CD4-positive, alpha-beta T cell (primary cell): ENCODE results near the gene CD40LG. TPM values are rescaled to one million over a fixed set of nuclear protein-coding genes. Genes with fewer than 3 reads are reported as not detected.

ENCODE experiments used
- ATAC-seq: fragments of 200-7000 bp; cut with Tn5 transposase; one replicate; pipeline ENCODE4 v1.10.0; 2022; ENCODE audit warnings: mild to moderate bottlenecking; ENCODE audit not compliant: poor library complexity
- CTCF ChIA-PET: fragments of 350-600 bp; sonication (Branson Sonifier 250); formaldehyde crosslinking; loops from one replicate; lab custom pipeline; 2021; ENCODE audit warnings: antibody characterized with exemption, inconsistent platforms; lab: Charles Lee
- POLR2A ChIA-PET: fragments of 350-600 bp; sonication (Branson Sonifier 250); formaldehyde crosslinking; loops from one replicate; lab custom pipeline; 2021; ENCODE audit warnings: antibody characterized with exemption, inconsistent platforms; lab: Charles Lee
- DNase-seq, 14 experiments: peaks; one replicate each; pipeline ENCODE4 v3.0.0-alpha.2; 2013 to 2020; ENCODE audit warnings: mixed read lengths in 2 of 14
- H3K27ac ChIP-seq, 2 donors: one replicate each; pipeline versions ENCODE4 v1.5.1 to v1.7.0; 2013; ENCODE audit warnings: low read length in 2 of 2, low read depth in 1 of 2, mild to moderate bottlenecking in 1 of 2
- H3K27me3 ChIP-seq, 2 experiments: 1 replicate in 1 of 2; 2 replicates in 1 of 2; pipeline versions ENCODE4 v1.6.1 to v1.7.0; 2013; ENCODE audit warnings: low read length in 2 of 2, control low read depth in 1 of 2, mild to moderate bottlenecking in 1 of 2, moderate library complexity in 1 of 2; ENCODE audit not compliant: insufficient read depth in 2 of 2, control insufficient read depth in 1 of 2
- H3K36me3 ChIP-seq: one replicate; pipeline ENCODE4 v1.6.1; 2013; ENCODE audit warnings: low read length, control low read depth; ENCODE audit not compliant: insufficient read depth
- H3K4me1 ChIP-seq: one replicate; pipeline ENCODE4 v1.6.1; 2013; ENCODE audit warnings: low read length, control low read depth; ENCODE audit not compliant: insufficient read depth
- H3K4me3 ChIP-seq: one replicate; pipeline ENCODE4 v1.5.1; 2013; ENCODE audit warnings: mild to moderate bottlenecking, low read length, moderate library complexity
- H3K9me3 ChIP-seq, 2 experiments: 1 replicate in 1 of 2; 2 replicates in 1 of 2; pipeline versions ENCODE4 v1.6.1 to v1.7.0; 2013; ENCODE audit warnings: low read length in 2 of 2, mild to moderate bottlenecking in 2 of 2, control low read depth in 1 of 2, moderate library complexity in 1 of 2; ENCODE audit not compliant: control insufficient read depth in 1 of 2, insufficient read depth in 1 of 2
- H3K27ac Mint-ChIP-seq: one replicate; pipeline ENCODE4 v1.8.0; 2020; ENCODE audit warnings: mixed read lengths
- H3K27me3 Mint-ChIP-seq: one replicate; pipeline ENCODE4 v1.8.0; 2021; ENCODE audit warnings: mixed read lengths
- H3K36me3 Mint-ChIP-seq: one replicate; pipeline ENCODE4 v1.8.0; 2021; ENCODE audit warnings: low read depth, mixed read lengths
- H3K4me1 Mint-ChIP-seq: one replicate; pipeline ENCODE4 v1.8.0; 2021; ENCODE audit warnings: low read depth, mixed read lengths
- H3K4me3 Mint-ChIP-seq: one replicate; pipeline ENCODE4 v1.8.0; 2020; ENCODE audit warnings: mild to moderate bottlenecking, mixed read lengths
- H3K9me3 Mint-ChIP-seq: one replicate; pipeline ENCODE4 v1.8.0; 2020; ENCODE audit warnings: mixed read lengths
- intact Hi-C, 2 experiments: fragments of 100-400 bp; cut with DNase I in 1 of 2; cut with micrococcal nuclease in 1 of 2; formaldehyde crosslinking; loops; one replicate each; pipeline versions ENCODE4 v1.15.1 to v1.9.0; 2023 to 2025; cut with DNase I, micrococcal nuclease
- total RNA-seq, 174 experiments: library from RNA in 2 of 174; stranded (reverse) in 2 of 174; gene quantifications; one replicate each; pipeline ENCODE4 v1.2.3 and lab custom pipeline; 2021 to 2026
- TF ChIP-seq, protein P1 (sequence below): fragments of 200-600 bp; IDR thresholded peaks from one replicate; pipeline ENCODE4 v1.8.0; 2022; ENCODE audit warnings: antibody characterized with exemption, mild to moderate bottlenecking

CD40LG gene
- total RNA-seq, 2 experiments from 2014 or later = 44.7 to 47.6 TPM

GRCh38 chrX:136623396-136623795, 24.6 kb upstream of the CD40LG start:
- no peak for ATAC-seq
- TF ChIP-seq, protein P1, sequence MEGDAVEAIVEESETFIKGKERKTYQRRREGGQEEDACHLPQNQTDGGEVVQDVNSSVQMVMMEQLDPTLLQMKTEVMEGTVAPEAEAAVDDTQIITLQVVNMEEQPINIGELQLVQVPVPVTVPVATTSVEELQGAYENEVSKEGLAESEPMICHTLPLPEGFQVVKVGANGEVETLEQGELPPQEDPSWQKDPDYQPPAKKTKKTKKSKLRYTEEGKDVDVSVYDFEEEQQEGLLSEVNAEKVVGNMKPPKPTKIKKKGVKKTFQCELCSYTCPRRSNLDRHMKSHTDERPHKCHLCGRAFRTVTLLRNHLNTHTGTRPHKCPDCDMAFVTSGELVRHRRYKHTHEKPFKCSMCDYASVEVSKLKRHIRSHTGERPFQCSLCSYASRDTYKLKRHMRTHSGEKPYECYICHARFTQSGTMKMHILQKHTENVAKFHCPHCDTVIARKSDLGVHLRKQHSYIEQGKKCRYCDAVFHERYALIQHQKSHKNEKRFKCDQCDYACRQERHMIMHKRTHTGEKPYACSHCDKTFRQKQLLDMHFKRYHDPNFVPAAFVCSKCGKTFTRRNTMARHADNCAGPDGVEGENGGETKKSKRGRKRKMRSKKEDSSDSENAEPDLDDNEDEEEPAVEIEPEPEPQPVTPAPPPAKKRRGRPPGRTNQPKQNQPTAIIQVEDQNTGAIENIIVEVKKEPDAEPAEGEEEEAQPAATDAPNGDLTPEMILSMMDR = no peak
- Histone ChIP-seq H3K27me3 (no peaks in the 10 kb centered on the region), H3K4me3 (no peak overlapping the region), H3K9me3 (no peaks in the 10 kb centered on the region), H3K4me1 (peaks cover 59% of the 10 kb centered on the region), H3K36me3 (no peaks in the 10 kb centered on the region), H3K27ac (no peak overlapping the region)
- Mint-ChIP-seq H3K4me3 (no peak overlapping the region), H3K9me3 (peaks cover 3% of the 10 kb centered on the region), H3K36me3 (no peaks in the 10 kb centered on the region), H3K27me3 (no peaks in the 10 kb centered on the region), H3K4me1 (peaks cover 96% of the 10 kb centered on the region), H3K27ac (peak overlapping the region; percentile 31)
- ChIA-PET CTCF (no interaction called here), POLR2A (interaction anchor here (1.2 to 2.7 kb wide), 3 partner anchors 7 to 35 kb away, joined by 4 to 10 read pairs (median 7); no protein-coding TSS in a partner anchor)
- DNase-seq = no peak
- intact Hi-C loops = no loop called here

DNA sequence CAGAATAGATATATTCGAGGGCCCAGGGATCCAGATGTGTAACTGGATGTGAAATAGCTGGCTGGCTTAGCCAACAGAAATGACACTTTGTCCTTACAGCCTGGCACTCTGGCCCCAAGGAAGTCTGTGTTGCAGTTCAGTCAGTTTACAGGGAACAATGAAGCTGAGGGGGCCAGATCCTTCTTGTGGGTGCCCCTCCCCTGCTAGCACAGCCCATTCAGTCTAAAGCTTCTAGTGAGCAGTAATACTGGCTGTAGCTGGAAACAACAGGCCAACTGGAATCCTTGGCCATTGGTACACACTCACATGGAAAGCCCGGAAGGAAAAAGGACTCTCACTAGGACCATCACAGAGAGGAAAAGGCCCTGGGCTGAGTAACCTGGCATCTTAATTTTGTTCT, 22.7 kb upstream of the CD40LG start:
- Mint-ChIP-seq H3K36me3 (no peaks in the 10 kb centered on the region), H3K9me3 (no peaks in the 10 kb centered on the region), H3K4me1 (peaks cover 96% of the 10 kb centered on the region), H3K27me3 (no peaks in the 10 kb centered on the region), H3K4me3 (no peak overlapping the region), H3K27ac (peak overlapping the region; percentile 69)
- intact Hi-C loops = no loop called here
- TF ChIP-seq, protein P1 = no peak
- H3K9me3 ChIP-seq = no peaks in the 10 kb centered on the region
- H3K36me3 ChIP-seq = no peaks in the 10 kb centered on the region
- CTCF ChIA-PET = interaction anchor here (0.9 kb wide), 1 partner anchor 17 kb away, joined by 6 read pairs; no protein-coding TSS in a partner anchor
- ATAC-seq (no peak), DNase-seq (no peak)
- no peaks in the 10 kb centered on the region for H3K27me3 ChIP-seq
- H3K4me1 ChIP-seq = peaks cover 59% of the 10 kb centered on the region
- POLR2A ChIA-PET = interaction anchor here (1.4 to 6.5 kb wide), 4 partner anchors 10 to 33 kb away, joined by 4 to 70 read pairs (median 26); no protein-coding TSS in a partner anchor
- no peak overlapping the region for H3K4me3 ChIP-seq
- H3K27ac ChIP-seq = peak overlapping the region in 1 of 2 donors; percentile 62

GRCh38 chrX:136626237-136626636, 21.7 kb upstream of the CD40LG start:
- no peak for ATAC-seq

More at GRCh38 chrX:136626237-136626636, 21.7 kb upstream of the CD40LG start:
- H3K36me3 Mint-ChIP-seq = no peaks in the 10 kb centered on the region
- H3K27ac Mint-ChIP-seq = peak overlapping the region; percentile 69
- H3K9me3 Mint-ChIP-seq = no peaks in the 10 kb centered on the region
- CTCF ChIA-PET = interaction anchor here (0.7 to 1.3 kb wide), 5 partner anchors 11 to 128 kb away, joined by 3 to 7 read pairs (median 6); no protein-coding TSS in a partner anchor
- POLR2A ChIA-PET = interaction anchor here (1.3 to 6.5 kb wide), 9 partner anchors 8 to 69 kb away, joined by 4 to 70 read pairs (median 9); no protein-coding TSS in a partner anchor
- no peaks in the 10 kb centered on the region for H3K27me3 ChIP-seq
- intact Hi-C loops = no loop called here
- H3K4me3 Mint-ChIP-seq = peak overlapping the region; percentile 31
- H3K4me1 Mint-ChIP-seq = peaks cover 98% of the 10 kb centered on the region
- H3K27me3 Mint-ChIP-seq = no peaks in the 10 kb centered on the region
- H3K4me1 ChIP-seq = peaks cover 66% of the 10 kb centered on the region
- H3K9me3 ChIP-seq = no peaks in the 10 kb centered on the region
- no peak overlapping the region for H3K4me3 ChIP-seq
- DNase-seq = no peak
- H3K27ac ChIP-seq = peak overlapping the region in 1 of 2 donors; percentile 62
- H3K36me3 ChIP-seq = no peaks in the 10 kb centered on the region
- TF ChIP-seq, protein P1 = no peak
